Measurements from ENCODE around the gene TRNT1.
A peak's percentile ranks its signal among the peaks of the same experiment; 100 is the strongest.

Gene TRNT1

DNA sequence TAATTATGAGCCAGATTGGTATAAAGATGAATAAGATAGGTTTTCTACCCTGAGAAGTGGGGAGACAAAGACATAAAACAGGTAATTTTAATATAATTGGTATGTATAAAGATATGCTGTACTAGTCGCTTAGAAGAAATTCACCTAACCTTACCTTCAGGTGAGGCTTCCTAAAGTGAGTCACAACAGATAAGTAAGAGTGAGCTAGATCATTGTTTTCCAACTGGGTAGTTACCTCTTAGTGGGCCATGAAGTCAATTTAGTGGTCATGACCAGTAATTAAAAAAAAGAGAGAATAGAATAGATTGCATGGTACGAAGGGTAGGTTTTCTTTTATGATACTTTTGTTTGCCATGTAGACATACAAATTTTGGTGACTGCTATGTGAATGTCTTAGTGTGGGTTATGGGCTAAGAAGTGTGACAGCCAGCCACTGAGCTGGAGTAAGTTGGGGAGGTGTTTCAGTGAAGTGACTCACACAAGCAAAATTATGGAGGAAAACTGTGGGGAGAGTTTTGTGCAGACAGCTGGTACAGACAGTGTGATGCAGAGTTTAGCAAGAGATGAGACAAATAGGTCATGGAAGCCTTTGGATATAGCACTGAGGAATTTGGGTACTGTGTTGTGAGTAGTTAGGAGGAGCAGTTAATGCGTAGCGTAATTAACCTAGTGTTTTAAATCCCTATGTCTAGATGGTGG, 8.2 kb downstream of the TRNT1 start:
- Mint-ChIP-seq H3K9me3 (no peaks in the 10 kb centered on the region), H3K4me3 (no peak overlapping the region), H3K27ac (peak overlapping the region; percentile 20), H3K4me1 (peaks cover 30% of the 10 kb centered on the region), H3K27me3 (no peaks in the 10 kb centered on the region), H3K36me3 (peaks cover 54% of the 10 kb centered on the region)
- CTCF ChIA-PET, result interaction anchor here (0.6 kb wide), 1 partner anchor 65 kb away, joined by 3 read pairs; no protein-coding TSS in a partner anchor
- DNase-seq, result no peak

DNA sequence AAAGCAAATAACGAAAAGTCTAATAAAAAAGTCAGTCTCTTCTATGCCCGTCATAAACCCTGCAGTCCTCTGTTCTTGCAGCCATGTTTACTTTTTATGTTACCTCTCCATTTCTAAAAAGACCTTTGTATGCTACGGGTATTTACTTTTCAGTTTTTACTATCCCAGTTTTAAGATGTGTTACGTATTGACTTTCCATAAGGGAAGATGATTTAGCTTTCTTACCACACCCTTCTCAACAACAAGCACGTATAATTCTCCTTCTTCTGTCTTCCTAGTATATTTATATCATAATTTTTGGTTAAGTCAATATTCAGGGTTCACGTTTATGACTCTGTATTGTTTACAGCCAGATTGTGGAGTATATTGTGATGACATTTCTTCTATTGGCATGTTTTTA, 10.8 kb downstream of the TRNT1 start:
- no peak overlapping the region for H3K27ac Mint-ChIP-seq
- no peaks in the 10 kb centered on the region for H3K27me3 Mint-ChIP-seq
- DNase-seq, result no peak
- peaks cover 26% of the 10 kb centered on the region for H3K4me1 Mint-ChIP-seq
- H3K4me3 Mint-ChIP-seq, result no peak overlapping the region
- H3K9me3 Mint-ChIP-seq, result no peaks in the 10 kb centered on the region
- H3K36me3 Mint-ChIP-seq, result peaks cover 59% of the 10 kb centered on the region
- CTCF ChIA-PET, result no interaction called here

DNA sequence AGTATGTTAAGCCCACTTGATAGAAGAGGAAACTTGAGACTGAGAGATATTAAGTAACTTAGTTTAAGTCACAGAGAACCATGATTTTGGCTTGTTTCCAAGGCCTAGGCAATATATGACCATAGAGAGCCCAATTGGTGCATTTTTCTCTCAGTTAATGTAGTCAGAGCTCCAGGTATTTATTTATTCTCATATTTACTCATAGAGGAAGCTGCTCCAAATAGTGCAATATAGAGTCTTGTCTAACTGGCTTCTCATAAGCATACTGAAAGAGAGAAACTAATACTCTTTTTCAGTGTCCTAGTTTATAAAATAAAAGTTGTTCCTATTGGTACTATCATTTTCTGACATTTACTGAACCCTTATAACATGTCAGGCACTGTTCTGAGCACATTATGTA, 15.2 kb downstream of the TRNT1 start:
- Mint-ChIP-seq H3K9me3 (no peaks in the 10 kb centered on the region), H3K36me3 (peaks cover 71% of the 10 kb centered on the region), H3K27ac (no peak overlapping the region), H3K4me1 (no peaks in the 10 kb centered on the region), H3K4me3 (no peak overlapping the region), H3K27me3 (no peaks in the 10 kb centered on the region)
- CTCF ChIA-PET, result interaction anchor here (0.6 to 0.7 kb wide), 2 partner anchors 8 to 1327 kb away, joined by 3 to 4 read pairs; no protein-coding TSS in a partner anchor
- no peak for DNase-seq

DNA sequence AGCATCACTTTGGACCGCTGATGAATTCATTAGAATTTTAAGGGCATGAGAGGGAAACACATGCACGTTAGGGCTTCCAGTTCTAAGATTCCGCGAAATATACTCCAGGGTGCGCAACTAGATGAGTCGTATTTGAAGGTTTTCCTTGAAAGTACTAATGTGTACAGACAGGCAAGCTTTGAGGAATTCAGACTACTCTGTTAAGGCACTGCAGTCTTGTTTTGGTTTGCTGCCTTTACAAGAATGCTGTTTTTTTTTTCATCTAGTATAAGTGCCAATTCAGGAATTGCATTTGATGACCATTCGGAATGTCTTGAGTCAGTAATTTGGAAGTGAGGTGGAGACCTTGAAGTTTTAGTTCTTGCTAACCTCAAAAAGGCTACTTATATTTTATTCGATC, 19.1 kb downstream of the TRNT1 start:
- Mint-ChIP-seq H3K27me3 (no peaks in the 10 kb centered on the region), H3K36me3 (peaks cover 60% of the 10 kb centered on the region), H3K9me3 (no peaks in the 10 kb centered on the region), H3K27ac (peak overlapping the region; percentile 52), H3K4me3 (no peak overlapping the region), H3K4me1 (no peaks in the 10 kb centered on the region)
- CTCF ChIA-PET, result no interaction called here
- DNase-seq, result no peak

DNA sequence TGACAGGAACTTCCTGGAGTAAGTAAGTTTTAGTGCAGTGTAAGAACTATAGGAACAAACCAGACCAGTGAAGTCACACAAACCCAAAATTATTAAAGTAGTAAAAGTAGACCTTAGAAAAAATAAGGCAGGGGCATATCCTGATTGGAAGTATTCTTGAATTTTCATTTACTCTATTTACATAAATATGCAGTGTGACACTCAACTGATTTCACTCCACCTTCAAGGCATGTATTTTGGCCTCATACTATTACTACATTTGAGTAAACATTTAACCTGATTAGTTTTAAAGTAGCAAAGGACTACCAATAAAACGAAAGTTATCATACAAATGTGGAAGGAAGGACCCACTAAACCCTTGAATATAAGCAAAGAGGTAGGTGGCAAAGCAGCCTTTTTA, 22.8 kb downstream of the TRNT1 start:
- Mint-ChIP-seq H3K9me3 (no peaks in the 10 kb centered on the region), H3K4me1 (no peaks in the 10 kb centered on the region), H3K27ac (no peak overlapping the region), H3K27me3 (no peaks in the 10 kb centered on the region), H3K4me3 (no peak overlapping the region), H3K36me3 (peaks cover 63% of the 10 kb centered on the region)
- CTCF ChIA-PET, result interaction anchor here (0.9 kb wide), 1 partner anchor 8 kb away, joined by 4 read pairs; no protein-coding TSS in a partner anchor
- no peak for DNase-seq

DNA sequence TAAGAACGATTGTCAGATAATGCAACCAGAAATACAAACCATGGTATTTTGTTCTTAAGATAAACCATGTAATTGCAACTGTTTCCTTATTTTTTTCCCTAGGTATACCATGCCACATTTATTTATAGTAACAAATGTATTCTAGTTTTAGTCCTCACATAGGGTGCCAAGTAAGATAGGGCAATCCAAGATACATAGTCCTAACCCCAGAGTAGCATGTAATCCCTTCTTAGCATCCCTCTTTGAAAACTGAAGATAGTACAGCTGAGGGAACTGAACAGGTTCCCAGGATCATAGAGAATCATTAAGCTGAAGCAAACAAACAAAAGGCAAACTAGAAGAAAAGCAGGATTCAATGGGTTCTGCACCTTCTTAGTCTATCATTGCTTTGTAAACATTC, 24.8 kb downstream of the TRNT1 start:
- no peak for DNase-seq
- Mint-ChIP-seq H3K9me3 (no peaks in the 10 kb centered on the region), H3K36me3 (peaks cover 58% of the 10 kb centered on the region), H3K27ac (no peak overlapping the region), H3K4me3 (no peak overlapping the region), H3K27me3 (no peaks in the 10 kb centered on the region), H3K4me1 (no peaks in the 10 kb centered on the region)
- CTCF ChIA-PET, result interaction anchor here (1.7 kb wide), 1 partner anchor 9 kb away, joined by 4 read pairs; no protein-coding TSS in a partner anchor

DNA sequence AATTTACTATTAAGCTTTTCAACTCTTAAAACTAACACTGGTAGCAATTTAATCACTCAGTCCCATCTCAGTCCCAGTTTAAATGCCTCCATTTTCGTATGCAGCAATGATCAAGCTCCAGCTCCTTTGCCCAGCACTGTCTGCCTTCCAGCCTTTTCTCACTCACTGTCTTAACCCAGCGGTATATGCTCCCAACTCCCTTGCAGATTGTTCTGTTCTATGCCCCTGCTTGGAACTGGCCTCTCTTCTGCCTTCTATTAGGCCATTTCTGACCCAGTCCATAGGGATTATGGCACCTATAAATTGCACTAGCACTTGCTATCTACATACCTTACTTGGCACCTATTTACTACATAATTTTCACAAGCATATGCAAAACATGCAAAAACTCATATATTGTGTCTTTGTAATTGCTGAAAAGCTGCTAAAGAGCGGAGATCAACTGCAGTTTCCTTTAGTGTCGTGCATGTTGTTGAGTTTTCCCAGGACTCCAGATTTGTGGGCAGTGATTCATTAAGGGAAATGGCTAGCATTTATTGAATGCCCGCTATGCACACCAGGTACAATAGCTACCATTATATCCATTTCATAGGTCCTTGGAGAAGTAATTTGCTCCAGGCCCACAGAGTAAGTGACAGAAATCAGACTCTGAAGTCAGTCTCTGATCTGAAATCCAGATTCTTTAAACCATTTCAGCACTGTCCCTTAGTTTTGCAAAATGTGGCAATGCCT, 28.3 kb downstream of the TRNT1 start:
- no peak for DNase-seq
- Mint-ChIP-seq H3K4me1 (no peaks in the 10 kb centered on the region), H3K9me3 (no peaks in the 10 kb centered on the region), H3K36me3 (peaks cover 66% of the 10 kb centered on the region), H3K27ac (peak overlapping the region; percentile 67), H3K27me3 (no peaks in the 10 kb centered on the region), H3K4me3 (no peak overlapping the region)
- CTCF ChIA-PET, result interaction anchor here (1.2 kb wide), 1 partner anchor 10 kb away, joined by 3 read pairs; no protein-coding TSS in a partner anchor

DNA sequence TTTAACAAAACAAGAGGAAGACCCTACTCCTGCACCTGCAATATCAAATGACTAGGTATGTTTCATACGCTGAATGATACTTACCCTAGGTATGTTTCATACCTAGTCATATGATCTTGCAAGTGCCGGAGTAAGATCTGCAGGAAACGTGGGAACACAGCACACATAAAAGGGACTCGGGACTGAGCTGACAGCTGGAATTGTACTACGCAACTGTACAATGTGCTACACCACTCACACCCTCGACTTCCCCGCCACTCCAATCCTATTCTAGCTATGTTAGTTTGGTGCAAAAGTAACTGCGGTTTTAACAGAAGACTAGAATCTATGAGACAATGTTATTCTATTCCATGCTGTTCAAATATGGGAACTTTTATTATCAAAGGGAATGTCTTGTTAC, 30.7 kb downstream of the TRNT1 start:
- Mint-ChIP-seq H3K36me3 (peaks cover 61% of the 10 kb centered on the region), H3K4me1 (no peaks in the 10 kb centered on the region), H3K27me3 (no peaks in the 10 kb centered on the region), H3K27ac (no peak overlapping the region), H3K4me3 (no peak overlapping the region), H3K9me3 (no peaks in the 10 kb centered on the region)
- CTCF ChIA-PET, result no interaction called here
- no peak for DNase-seq

DNA sequence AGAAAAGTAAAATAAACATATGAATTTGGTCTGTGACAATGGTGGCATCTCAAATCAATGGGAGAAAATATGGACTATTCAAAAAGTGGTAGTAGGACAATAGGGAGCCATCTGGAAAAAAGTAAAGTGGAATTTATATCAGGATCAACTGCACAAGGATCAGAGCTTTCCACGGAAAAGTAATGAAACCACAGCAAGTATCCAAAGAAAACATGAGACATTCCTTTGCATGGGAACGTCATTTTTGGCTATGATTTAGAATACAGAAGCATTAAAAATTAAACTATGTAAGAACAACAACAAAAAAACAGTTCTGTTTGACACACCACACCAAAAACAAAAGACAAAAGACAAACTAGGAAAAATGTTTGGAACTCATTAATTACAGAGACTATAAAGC, 34.1 kb downstream of the TRNT1 start:
- CTCF ChIA-PET, result interaction anchor here (1.2 kb wide), 1 partner anchor 9 kb away, joined by 3 read pairs; no protein-coding TSS in a partner anchor

DNA sequence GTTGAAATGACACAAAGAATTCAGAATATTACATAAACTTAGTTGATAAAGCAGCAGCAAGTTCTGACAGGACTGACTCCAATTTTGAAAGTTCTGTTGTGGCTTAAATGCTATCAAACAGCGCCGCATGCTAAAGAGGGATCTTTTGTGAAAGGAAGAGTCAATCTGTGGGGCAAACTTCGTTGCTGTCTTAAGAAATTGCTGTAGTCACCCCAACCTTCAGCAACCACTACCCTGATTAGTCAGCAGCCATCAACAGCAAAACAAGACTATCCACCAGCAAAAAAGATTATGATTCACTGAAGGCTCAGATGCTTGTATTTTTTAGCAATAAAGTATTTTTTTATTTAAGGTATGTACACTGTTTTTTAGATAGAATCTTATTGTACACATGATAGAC, 38.5 kb downstream of the TRNT1 start:
- H3K27me3 Mint-ChIP-seq, result no peaks in the 10 kb centered on the region
- peaks cover 2% of the 10 kb centered on the region for H3K4me1 Mint-ChIP-seq
- peaks cover 60% of the 10 kb centered on the region for H3K36me3 Mint-ChIP-seq
- H3K27ac Mint-ChIP-seq, result no peak overlapping the region
- H3K9me3 Mint-ChIP-seq, result no peaks in the 10 kb centered on the region
- CTCF ChIA-PET, result no interaction called here
- no peak for DNase-seq
- no peak overlapping the region for H3K4me3 Mint-ChIP-seq

More for the DNA sequence above, 34.1 kb downstream of the TRNT1 start:
- Mint-ChIP-seq H3K4me1 (no peaks in the 10 kb centered on the region), H3K36me3 (peaks cover 69% of the 10 kb centered on the region), H3K9me3 (no peaks in the 10 kb centered on the region), H3K27me3 (no peaks in the 10 kb centered on the region), H3K4me3 (no peak overlapping the region), H3K27ac (peak overlapping the region; percentile 59)
- DNase-seq, result no peak

DNA sequence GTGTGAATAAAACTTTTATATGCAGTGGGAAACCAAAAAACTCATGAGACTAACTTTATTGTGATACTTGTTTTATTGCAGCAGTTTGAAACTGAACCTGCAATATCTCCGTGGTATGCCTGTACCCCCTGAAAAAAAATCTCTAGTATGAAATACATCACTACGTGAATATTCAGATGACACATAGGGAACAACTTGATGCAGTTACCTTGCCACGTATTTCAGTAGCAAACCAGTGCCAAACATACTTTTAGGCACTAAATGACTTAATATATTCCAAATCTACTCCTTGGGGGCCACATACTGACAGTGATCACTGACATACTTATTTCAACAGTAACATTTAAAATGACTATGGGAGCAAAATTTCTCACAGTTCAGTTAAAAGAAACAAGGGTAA, 38.9 kb downstream of the TRNT1 start:
- H3K4me3 Mint-ChIP-seq, result no peak overlapping the region
- peaks cover 6% of the 10 kb centered on the region for H3K4me1 Mint-ChIP-seq
- peaks cover 58% of the 10 kb centered on the region for H3K36me3 Mint-ChIP-seq
- no peak for DNase-seq
- H3K27ac Mint-ChIP-seq, result no peak overlapping the region
- no peaks in the 10 kb centered on the region for H3K9me3 Mint-ChIP-seq
- no peaks in the 10 kb centered on the region for H3K27me3 Mint-ChIP-seq
- CTCF ChIA-PET, result no interaction called here

DNA sequence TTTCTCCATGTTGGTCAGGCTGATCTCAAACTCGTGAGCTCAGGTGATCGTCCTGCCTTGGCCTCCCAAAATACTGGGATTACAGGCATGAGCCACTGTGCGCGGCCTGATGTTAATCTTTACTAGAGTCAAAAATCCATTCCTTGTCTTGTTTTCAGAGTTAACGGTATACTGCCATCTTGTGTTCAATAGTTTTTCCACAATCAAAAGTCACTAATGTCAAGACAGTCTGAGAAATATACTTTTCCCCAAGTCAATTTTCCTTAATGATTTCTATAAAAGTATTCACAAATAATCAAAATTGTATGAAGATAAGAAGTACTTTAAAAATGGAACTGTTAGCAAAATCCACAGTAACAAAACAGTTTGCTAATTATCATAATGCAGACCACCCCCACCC, 44.3 kb downstream of the TRNT1 start:
- Mint-ChIP-seq H3K4me1 (peaks cover 56% of the 10 kb centered on the region), H3K4me3 (peak overlapping the region; percentile 41), H3K36me3 (peaks cover 59% of the 10 kb centered on the region), H3K9me3 (no peaks in the 10 kb centered on the region), H3K27me3 (no peaks in the 10 kb centered on the region), H3K27ac (peak overlapping the region; percentile 95)
- CTCF ChIA-PET, result interaction anchor here (0.7 to 1.3 kb wide), 3 partner anchors 11 to 43 kb away, joined by 3 to 4 read pairs (median 4); no protein-coding TSS in a partner anchor
- no peak for DNase-seq

DNA sequence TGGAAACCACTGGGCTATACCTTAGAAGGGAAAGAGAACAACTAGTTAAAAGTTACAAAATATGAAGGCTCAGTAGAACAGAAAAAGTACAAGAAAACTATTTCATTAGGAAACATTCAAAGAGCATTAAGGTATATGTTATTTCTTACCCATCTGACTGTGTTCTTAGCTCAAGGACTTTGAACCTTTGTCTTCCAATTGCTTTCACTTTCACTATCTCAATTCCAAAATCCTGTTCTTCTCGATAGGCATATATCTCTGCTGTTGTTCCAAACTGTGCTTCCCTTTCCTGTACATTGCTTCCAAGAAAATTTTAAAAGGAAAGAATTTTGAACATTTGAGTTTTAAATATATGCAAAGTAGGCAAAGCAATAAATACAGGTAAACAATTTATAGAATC, 45.9 kb downstream of the TRNT1 start:
- Mint-ChIP-seq H3K4me1 (peaks cover 71% of the 10 kb centered on the region), H3K27ac (peak overlapping the region; percentile 95), H3K9me3 (no peaks in the 10 kb centered on the region), H3K36me3 (peaks cover 59% of the 10 kb centered on the region), H3K27me3 (no peaks in the 10 kb centered on the region), H3K4me3 (peak overlapping the region; percentile 80)
- DNase-seq, result no peak
- CTCF ChIA-PET, result interaction anchor here (1.4 kb wide), 1 partner anchor 28 kb away, joined by 4 read pairs; no protein-coding TSS in a partner anchor

DNA sequence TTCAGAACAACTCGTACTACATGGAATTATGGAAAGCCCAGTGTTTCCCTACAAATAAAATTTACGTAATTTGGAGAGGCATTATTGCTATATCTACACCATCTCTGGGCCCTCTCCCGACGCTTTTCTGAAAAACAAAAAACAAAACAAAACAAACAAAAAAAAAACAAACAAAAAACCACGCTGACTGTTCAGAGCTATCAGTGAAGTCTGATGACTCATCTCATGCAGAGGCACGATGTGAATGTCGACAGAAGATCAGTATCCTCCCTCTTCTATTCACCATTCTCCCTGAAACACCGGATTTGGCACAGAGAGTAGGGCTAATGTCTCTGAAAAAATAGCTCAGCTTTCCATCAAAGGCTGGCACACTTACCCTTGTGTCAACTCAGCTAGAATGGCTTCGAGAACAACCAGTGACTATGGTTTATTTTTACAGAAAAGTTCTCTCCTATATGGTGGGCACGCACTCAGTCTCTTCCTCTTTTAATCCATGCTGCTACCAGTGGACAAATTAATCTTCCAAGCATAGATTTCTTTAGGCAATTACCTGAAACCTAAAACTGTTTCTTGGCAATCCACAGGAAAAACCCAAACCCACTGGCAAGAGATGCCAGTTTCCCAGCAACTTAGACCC, 51.2 kb downstream of the TRNT1 start:
- H3K9me3 Mint-ChIP-seq, result no peaks in the 10 kb centered on the region
- H3K4me3 Mint-ChIP-seq, result peak overlapping the region; percentile 93
- DNase-seq, result peak; percentile 27
- CTCF ChIA-PET, result interaction anchor here (0.6 to 1.0 kb wide), 3 partner anchors 14 to 1143 kb away, joined by 3 to 4 read pairs (median 4); no protein-coding TSS in a partner anchor
- H3K36me3 Mint-ChIP-seq, result peaks cover 46% of the 10 kb centered on the region
- H3K27me3 Mint-ChIP-seq, result peaks cover 9% of the 10 kb centered on the region
- H3K4me1 Mint-ChIP-seq, result peaks cover 66% of the 10 kb centered on the region
- H3K27ac Mint-ChIP-seq, result peak overlapping the region; percentile 90
